ENCODE data around the gene METTL6.
"Not testable (repeated sequence)": the region's sequence is repeated elsewhere in the genome, so short reads cannot be mapped to it uniquely, and the experiment has no call there.

The METTL6 gene

GRCh38 chr3:15450438-15451215 lies 23.3 kb upstream of the METTL6 start:
- DNase-seq (ENCODE audit: low read depth) = no peak

GRCh38 chr3:15449489-15450224 lies 22.3 kb upstream of the METTL6 start:
- no peak for DNase-seq (ENCODE audit: low read depth)

GRCh38 chr3:15443826-15444524 lies 16.6 kb upstream of the METTL6 start:
- no peak for DNase-seq (ENCODE audit: low read depth)

- no peak for DNase-seq (ENCODE audit: low read depth)
Observed at GRCh38 chr3:15440891-15441290, 13.5 kb upstream of the METTL6 start.

- no peak for DNase-seq (ENCODE audit: low read depth)
Observed at GRCh38 chr3:15439476-15439875, 12.1 kb upstream of the METTL6 start.

GRCh38 chr3:15438983-15439382 lies 11.6 kb upstream of the METTL6 start:
- no peak for DNase-seq (ENCODE audit: low read depth)

- DNase-seq (ENCODE audit: low read depth) = no peak
Observed at GRCh38 chr3:15436246-15436645, 8.9 kb upstream of the METTL6 start.

- no peak for DNase-seq (ENCODE audit: low read depth)
Observed at GRCh38 chr3:15434756-15435155, 7.4 kb upstream of the METTL6 start.

GRCh38 chr3:15433531-15433930 lies 6.2 kb upstream of the METTL6 start:
- DNase-seq (ENCODE audit: low read depth) = no peak

- DNase-seq (ENCODE audit: low read depth) = no peak
Observed at GRCh38 chr3:15431256-15431837, 4.0 kb upstream of the METTL6 start.

GRCh38 chr3:15430624-15431023 lies 3.3 kb upstream of the METTL6 start:
- no peak for DNase-seq (ENCODE audit: low read depth)

- no peak for DNase-seq (ENCODE audit: low read depth)
Observed at GRCh38 chr3:15429080-15429479, 1.7 kb upstream of the METTL6 start.

- no peak for DNase-seq (ENCODE audit: low read depth)
Observed at GRCh38 chr3:15428539-15428938, 1.2 kb upstream of the METTL6 start.

- DNase-seq (ENCODE audit: low read depth) = no peak
Observed at GRCh38 chr3:15427981-15428380, 637 bp upstream of the METTL6 start.

GRCh38 chr3:15426579-15427118 lies 695 bp downstream of the METTL6 start:
- no peak for DNase-seq (ENCODE audit: low read depth)

- no peak for DNase-seq (ENCODE audit: low read depth)
Observed at GRCh38 chr3:15420871-15421270, 6.5 kb downstream of the METTL6 start.

- DNase-seq (ENCODE audit: low read depth) = not testable (repeated sequence)
Observed at GRCh38 chr3:15410966-15411365, 16.4 kb downstream of the METTL6 start.

- no peak for DNase-seq (ENCODE audit: low read depth)
Observed at GRCh38 chr3:15409774-15410173, 17.6 kb downstream of the METTL6 start.

GRCh38 chr3:15409239-15409638 lies 18.1 kb downstream of the METTL6 start:
- no peak for DNase-seq (ENCODE audit: low read depth)

GRCh38 chr3:15405448-15406050 lies 21.8 kb downstream of the METTL6 start:
- DNase-seq (ENCODE audit: low read depth) = no peak

- no peak for DNase-seq (ENCODE audit: low read depth)
Observed at GRCh38 chr3:15404767-15405166, 22.6 kb downstream of the METTL6 start.

GRCh38 chr3:15403965-15404364 lies 23.4 kb downstream of the METTL6 start:
- no peak for DNase-seq (ENCODE audit: low read depth)
